Measurements from ENCODE around the gene UNG.
"Not testable (repeated sequence)": the region's sequence is repeated elsewhere in the genome, so short reads cannot be mapped to it uniquely, and the experiment has no call there.

The UNG gene

DNA sequence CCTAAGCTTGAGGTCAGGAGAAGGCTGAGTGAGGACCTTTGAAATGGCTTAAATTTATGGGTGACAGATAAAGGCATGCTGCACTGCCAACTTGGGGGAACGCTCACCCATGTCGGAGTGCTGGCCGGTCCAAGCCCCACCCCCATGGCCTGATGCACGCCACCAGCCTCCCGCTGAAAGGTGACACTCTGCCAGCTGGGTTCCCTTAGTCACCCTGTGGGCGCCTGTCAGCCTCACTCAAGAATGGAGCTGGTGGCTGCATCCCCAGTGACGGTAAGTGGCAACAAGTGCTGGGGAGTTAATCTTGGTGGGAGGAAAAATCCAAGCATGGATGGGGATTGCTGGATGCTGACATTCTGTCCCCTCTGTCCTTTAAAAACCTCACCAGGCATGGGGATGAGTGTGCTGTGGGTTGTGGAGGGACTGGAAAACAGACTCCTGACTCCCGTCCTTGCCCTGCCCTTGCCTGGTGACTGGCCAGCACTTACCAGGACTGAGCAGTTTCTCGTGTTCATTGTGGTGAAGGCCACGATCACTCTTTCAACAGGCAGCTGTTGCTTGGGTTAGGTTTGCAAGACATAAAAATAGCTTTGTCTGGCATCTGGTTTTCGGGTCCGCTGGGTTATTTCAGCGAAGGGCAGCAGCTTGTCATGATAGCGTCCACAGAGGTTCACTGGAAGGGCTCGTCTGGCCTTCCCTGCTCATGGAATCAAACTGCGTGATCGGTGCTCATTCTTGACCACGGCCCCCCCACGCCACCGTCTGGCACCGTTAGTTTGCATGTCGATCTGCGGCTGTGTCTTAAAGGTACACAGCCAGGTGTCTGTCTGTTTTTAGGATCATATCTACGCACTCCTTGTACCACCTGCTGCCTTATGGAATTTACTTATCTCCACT lies 34.0 kb downstream of the UNG start:
- peaks cover 0 to 10% of the 10 kb centered on the region in 2 donors for H3K36me3 ChIP-seq (ENCODE audit: control insufficient read depth in 1 of 2, insufficient read depth in 2 of 2, low read length in 2 of 2)
- H3K27ac ChIP-seq (ENCODE audit: low read depth, low read length): no peak overlapping the region
- peak overlapping the region; percentile 28 to 32 for H3K4me3 ChIP-seq (ENCODE audit: low read depth in 1 of 2, low read length in 2 of 2)
- H3K27me3 ChIP-seq (ENCODE audit: control insufficient read depth in 1 of 2, insufficient read depth in 2 of 2, low read length in 2 of 2): no peaks in the 10 kb centered on the region
- H3K9me3 ChIP-seq (ENCODE audit: control insufficient read depth in 1 of 2, low read length in 2 of 2): no peaks in the 10 kb centered on the region
- peaks cover 0 to 4% of the 10 kb centered on the region in 2 donors for H3K4me1 ChIP-seq (ENCODE audit: control insufficient read depth in 1 of 2, insufficient read depth in 2 of 2, low read length in 2 of 2)
- no peak overlapping the region for H3K9ac ChIP-seq (ENCODE audit: low read depth in 1 of 2, low read length in 2 of 2)

DNA sequence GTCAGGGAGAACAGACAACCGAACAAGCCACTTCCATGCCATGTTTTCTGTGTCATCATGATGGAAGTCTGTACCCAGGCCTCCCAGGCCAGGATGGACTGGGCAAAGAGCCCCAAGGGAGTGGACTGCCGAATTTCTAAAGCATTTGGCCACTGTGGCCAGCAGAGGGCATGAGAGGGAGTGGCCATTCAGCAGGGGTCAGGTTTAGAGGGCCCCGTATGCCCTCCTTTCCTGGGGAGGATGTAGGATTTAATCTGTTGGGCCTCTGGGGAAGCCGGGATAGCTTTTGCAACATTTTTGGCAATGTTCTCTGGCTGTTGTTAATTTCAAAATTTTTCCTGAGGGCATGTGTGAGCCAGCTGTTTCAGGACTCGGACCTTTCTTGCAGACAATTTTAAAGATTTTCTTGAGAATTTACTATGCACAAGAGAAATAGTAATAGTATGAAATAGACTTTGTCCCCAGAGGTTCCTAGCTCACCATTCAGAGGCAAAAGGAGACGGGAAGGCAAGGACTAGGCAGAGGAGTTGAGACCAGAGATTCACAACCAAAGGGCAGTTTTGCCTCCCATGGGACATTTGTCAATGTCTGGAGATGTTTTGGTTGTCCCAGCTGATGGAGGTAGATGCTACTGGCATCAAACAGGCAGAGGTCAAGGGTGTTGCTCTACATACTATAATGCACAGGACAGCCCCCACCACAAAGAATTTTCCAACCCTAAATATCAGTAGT lies 37.0 kb downstream of the UNG start:
- Histone ChIP-seq H3K27me3 (ENCODE audit: control insufficient read depth in 1 of 2, insufficient read depth in 2 of 2, low read length in 2 of 2) (no peaks in the 10 kb centered on the region), H3K4me1 (ENCODE audit: control insufficient read depth in 1 of 2, insufficient read depth in 2 of 2, low read length in 2 of 2) (peaks cover 0 to 4% of the 10 kb centered on the region in 2 donors), H3K36me3 (ENCODE audit: control insufficient read depth in 1 of 2, insufficient read depth in 2 of 2, low read length in 2 of 2) (peaks cover 0 to 7% of the 10 kb centered on the region in 2 donors), H3K9ac (ENCODE audit: low read depth in 1 of 2, low read length in 2 of 2) (no peak overlapping the region), H3K27ac (ENCODE audit: low read depth, low read length) (no peak overlapping the region), H3K9me3 (ENCODE audit: control insufficient read depth in 1 of 2, low read length in 2 of 2) (no peaks in the 10 kb centered on the region), H3K4me3 (ENCODE audit: low read depth in 1 of 2, low read length in 2 of 2) (no peak overlapping the region)

DNA sequence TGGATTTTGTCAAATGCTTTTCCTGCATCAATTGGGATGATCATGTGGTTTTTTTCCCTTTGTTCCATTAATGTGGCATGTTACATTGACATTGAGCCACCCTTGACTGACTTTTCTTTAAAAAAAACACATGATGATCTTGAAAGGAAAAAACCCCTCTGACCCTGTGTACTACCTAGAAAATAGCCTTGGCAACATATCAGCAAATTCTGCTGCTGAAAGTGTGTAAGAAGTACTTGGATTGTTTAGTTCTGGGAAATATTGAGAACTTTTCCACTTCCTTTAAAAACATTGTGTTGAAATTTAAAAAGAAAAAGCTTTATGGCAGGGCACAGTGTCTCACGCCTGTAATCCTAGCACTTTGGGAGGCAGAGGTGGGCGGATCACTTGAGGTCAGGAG lies 39.7 kb downstream of the UNG start:
- Histone ChIP-seq H3K4me1 (ENCODE audit: control insufficient read depth in 1 of 2, insufficient read depth in 2 of 2, low read length in 2 of 2) (peaks cover 0 to 4% of the 10 kb centered on the region in 2 donors), H3K27me3 (ENCODE audit: control insufficient read depth in 1 of 2, insufficient read depth in 2 of 2, low read length in 2 of 2) (no peaks in the 10 kb centered on the region), H3K9me3 (ENCODE audit: control insufficient read depth in 1 of 2, low read length in 2 of 2) (no peaks in the 10 kb centered on the region), H3K36me3 (ENCODE audit: control insufficient read depth in 1 of 2, insufficient read depth in 2 of 2, low read length in 2 of 2) (peaks cover 6 to 17% of the 10 kb centered on the region in 2 donors), H3K27ac (ENCODE audit: low read depth, low read length) (no peak overlapping the region), H3K9ac (ENCODE audit: low read depth in 1 of 2, low read length in 2 of 2) (no peak overlapping the region), H3K4me3 (ENCODE audit: low read depth in 1 of 2, low read length in 2 of 2) (no peak overlapping the region)

DNA sequence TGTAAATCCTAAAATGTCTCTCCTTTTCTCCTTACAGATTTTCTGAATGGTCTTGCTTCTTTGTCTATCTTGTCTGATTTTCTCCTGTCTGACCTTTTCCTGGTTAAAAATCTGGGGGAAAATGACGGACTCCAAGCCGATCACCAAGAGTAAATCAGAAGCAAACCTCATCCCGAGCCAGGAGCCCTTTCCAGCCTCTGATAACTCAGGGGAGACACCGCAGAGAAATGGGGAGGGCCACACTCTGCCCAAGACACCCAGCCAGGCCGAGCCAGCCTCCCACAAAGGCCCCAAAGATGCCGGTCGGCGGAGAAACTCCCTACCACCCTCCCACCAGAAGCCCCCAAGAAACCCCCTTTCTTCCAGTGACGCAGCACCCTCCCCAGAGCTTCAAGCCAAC lies 42.0 kb downstream of the UNG start:
- Histone ChIP-seq H3K4me1 (ENCODE audit: control insufficient read depth in 1 of 2, insufficient read depth in 2 of 2, low read length in 2 of 2) (peaks cover 2% of the 10 kb centered on the region in 2 donors), H3K4me3 (ENCODE audit: low read depth in 1 of 2, low read length in 2 of 2) (no peak overlapping the region), H3K27ac (ENCODE audit: low read depth, low read length) (no peak overlapping the region), H3K9me3 (ENCODE audit: control insufficient read depth in 1 of 2, low read length in 2 of 2) (no peaks in the 10 kb centered on the region), H3K36me3 (ENCODE audit: control insufficient read depth in 1 of 2, insufficient read depth in 2 of 2, low read length in 2 of 2) (peaks cover 6 to 17% of the 10 kb centered on the region in 2 donors), H3K27me3 (ENCODE audit: control insufficient read depth in 1 of 2, insufficient read depth in 2 of 2, low read length in 2 of 2) (no peaks in the 10 kb centered on the region), H3K9ac (ENCODE audit: low read depth in 1 of 2, low read length in 2 of 2) (no peak overlapping the region)

DNA sequence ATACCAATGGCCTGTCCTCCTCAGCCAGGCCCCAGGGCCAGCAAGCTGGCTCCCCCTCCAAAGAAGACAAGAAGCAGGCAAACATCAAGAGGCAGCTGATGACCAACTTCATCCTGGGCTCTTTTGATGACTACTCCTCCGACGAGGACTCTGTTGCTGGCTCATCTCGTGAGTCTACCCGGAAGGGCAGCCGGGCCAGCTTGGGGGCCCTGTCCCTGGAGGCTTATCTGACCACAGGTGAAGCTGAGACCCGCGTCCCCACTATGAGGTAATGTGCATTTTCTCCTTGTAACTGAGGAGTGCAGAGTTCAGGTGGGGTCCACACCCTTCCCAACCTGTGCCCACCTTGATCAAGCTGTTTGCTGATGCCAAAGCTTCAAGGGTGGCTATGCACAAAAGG lies 42.4 kb downstream of the UNG start:
- H3K4me1 ChIP-seq (ENCODE audit: control insufficient read depth in 1 of 2, insufficient read depth in 2 of 2, low read length in 2 of 2): peaks cover 0 to 3% of the 10 kb centered on the region in 2 donors
- H3K36me3 ChIP-seq (ENCODE audit: control insufficient read depth in 1 of 2, insufficient read depth in 2 of 2, low read length in 2 of 2): peaks cover 6 to 17% of the 10 kb centered on the region in 2 donors
- H3K9me3 ChIP-seq (ENCODE audit: control insufficient read depth in 1 of 2, low read length in 2 of 2): no peaks in the 10 kb centered on the region
- no peaks in the 10 kb centered on the region for H3K27me3 ChIP-seq (ENCODE audit: control insufficient read depth in 1 of 2, insufficient read depth in 2 of 2, low read length in 2 of 2)
- H3K9ac ChIP-seq (ENCODE audit: low read depth in 1 of 2, low read length in 2 of 2): no peak overlapping the region
- H3K4me3 ChIP-seq (ENCODE audit: low read depth in 1 of 2, low read length in 2 of 2): no peak overlapping the region
- H3K27ac ChIP-seq (ENCODE audit: low read depth, low read length): no peak overlapping the region

DNA sequence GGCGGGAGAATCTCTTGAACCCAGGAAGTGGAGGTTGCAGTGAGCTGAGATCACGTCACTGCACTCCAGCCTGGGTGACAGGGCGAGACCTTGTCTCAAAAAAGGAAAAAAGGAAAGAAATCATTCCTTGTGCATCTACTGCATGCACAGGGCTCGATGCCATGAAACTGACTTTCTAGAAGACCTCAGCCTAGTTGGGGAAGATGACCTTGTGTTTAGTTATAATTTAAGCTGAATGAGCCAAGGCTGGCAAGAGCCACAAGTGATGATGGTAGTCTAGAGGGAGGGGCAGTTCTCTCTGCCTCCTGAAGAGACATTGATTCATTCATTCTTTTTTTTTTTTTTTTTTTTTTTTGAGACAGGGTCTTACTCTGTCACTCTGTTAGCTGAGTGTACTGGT lies 43.2 kb downstream of the UNG start:
- no peaks in the 10 kb centered on the region for H3K9me3 ChIP-seq (ENCODE audit: control insufficient read depth in 1 of 2, low read length in 2 of 2)
- H3K4me1 ChIP-seq (ENCODE audit: control insufficient read depth in 1 of 2, insufficient read depth in 2 of 2, low read length in 2 of 2): peaks cover 3 to 4% of the 10 kb centered on the region in 2 donors
- H3K27me3 ChIP-seq (ENCODE audit: control insufficient read depth in 1 of 2, insufficient read depth in 2 of 2, low read length in 2 of 2): no peaks in the 10 kb centered on the region
- H3K4me3 ChIP-seq (ENCODE audit: low read depth in 1 of 2, low read length in 2 of 2): no peak overlapping the region
- no peak overlapping the region for H3K9ac ChIP-seq (ENCODE audit: low read depth in 1 of 2, low read length in 2 of 2)
- peaks cover 6 to 17% of the 10 kb centered on the region in 2 donors for H3K36me3 ChIP-seq (ENCODE audit: control insufficient read depth in 1 of 2, insufficient read depth in 2 of 2, low read length in 2 of 2)
- no peak overlapping the region for H3K27ac ChIP-seq (ENCODE audit: low read depth, low read length)

DNA sequence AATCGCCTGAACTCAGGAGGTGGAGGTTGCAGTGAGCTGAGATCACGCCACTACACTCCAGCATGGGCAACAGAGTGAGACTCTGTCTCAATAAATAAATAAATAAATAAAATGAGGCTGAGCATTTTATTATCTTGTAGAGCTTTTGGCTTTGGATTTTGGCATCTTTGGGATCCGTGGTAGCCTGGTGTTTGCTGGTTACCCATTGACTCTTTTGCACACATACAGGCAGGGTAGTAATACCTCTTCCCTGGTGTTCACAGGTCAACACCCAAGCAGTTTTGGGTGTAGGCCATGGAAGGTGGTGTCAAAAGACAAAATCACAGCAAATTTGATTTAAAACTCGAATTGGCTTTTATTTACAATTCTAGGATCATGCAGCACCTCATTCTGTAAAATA lies 46.8 kb downstream of the UNG start:
- Histone ChIP-seq H3K27ac (ENCODE audit: low read depth, low read length) (no peak overlapping the region), H3K4me1 (ENCODE audit: control insufficient read depth in 1 of 2, insufficient read depth in 2 of 2, low read length in 2 of 2) (peaks cover 14 to 24% of the 10 kb centered on the region in 2 donors)

DNA sequence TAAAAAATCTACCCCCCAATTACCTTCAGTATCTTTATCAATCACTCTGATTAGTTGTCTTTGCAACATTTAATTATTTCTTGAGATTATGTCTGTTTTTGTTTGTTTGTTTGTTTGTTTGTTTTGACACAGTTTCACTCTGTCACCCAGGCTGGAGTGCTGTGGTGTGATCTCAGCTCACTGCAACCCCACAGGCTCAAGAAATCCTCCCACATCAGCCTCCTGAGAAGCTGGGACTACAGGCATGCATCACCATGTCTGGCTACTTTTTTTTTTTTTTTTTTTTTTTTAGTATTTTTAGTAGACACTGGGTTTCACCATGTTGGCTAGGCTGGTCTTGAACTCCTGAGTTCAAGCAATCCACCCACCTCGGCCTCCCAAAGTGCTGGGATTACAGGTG lies 49.7 kb downstream of the UNG start:
- not testable (repeated sequence) for H3K4me3 ChIP-seq (ENCODE audit: low read depth in 1 of 2, low read length in 2 of 2); H3K9me3 ChIP-seq (ENCODE audit: control insufficient read depth in 1 of 2, low read length in 2 of 2); H3K36me3 ChIP-seq (ENCODE audit: control insufficient read depth in 1 of 2, insufficient read depth in 2 of 2, low read length in 2 of 2); H3K27ac ChIP-seq (ENCODE audit: low read depth, low read length); H3K9ac ChIP-seq (ENCODE audit: low read depth in 1 of 2, low read length in 2 of 2); H3K27me3 ChIP-seq (ENCODE audit: control insufficient read depth in 1 of 2, insufficient read depth in 2 of 2, low read length in 2 of 2)
- peaks cover 27 to 39% of the 10 kb centered on the region in 2 donors for H3K4me1 ChIP-seq (ENCODE audit: control insufficient read depth in 1 of 2, insufficient read depth in 2 of 2, low read length in 2 of 2)

More for the DNA sequence above, 46.8 kb downstream of the UNG start:
- Histone ChIP-seq H3K9me3 (ENCODE audit: control insufficient read depth in 1 of 2, low read length in 2 of 2) (no peaks in the 10 kb centered on the region), H3K9ac (ENCODE audit: low read depth in 1 of 2, low read length in 2 of 2) (no peak overlapping the region), H3K27me3 (ENCODE audit: control insufficient read depth in 1 of 2, insufficient read depth in 2 of 2, low read length in 2 of 2) (no peaks in the 10 kb centered on the region), H3K36me3 (ENCODE audit: control insufficient read depth in 1 of 2, insufficient read depth in 2 of 2, low read length in 2 of 2) (peaks cover 6 to 17% of the 10 kb centered on the region in 2 donors), H3K4me3 (ENCODE audit: low read depth in 1 of 2, low read length in 2 of 2) (no peak overlapping the region)

DNA sequence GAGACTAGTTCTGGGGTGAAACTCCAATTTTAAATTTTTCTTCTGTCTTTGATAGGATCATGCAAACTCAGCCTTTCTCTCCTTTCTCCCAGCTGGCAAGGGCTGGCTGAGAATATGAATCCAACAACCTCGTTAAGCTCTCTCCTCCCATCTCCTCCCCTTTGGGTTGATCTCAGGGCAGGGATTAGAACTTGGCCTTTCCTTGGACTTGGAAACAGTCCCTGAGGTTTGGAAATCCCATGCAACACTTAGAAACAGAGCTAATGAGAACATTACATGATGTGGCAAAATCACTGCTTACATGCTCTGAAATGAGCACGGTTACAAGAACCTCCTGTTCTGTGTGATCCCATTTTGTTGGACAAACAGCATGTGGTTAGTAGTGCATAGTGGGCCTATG lies 50.6 kb downstream of the UNG start:
- no peaks in the 10 kb centered on the region for H3K27me3 ChIP-seq (ENCODE audit: control insufficient read depth in 1 of 2, insufficient read depth in 2 of 2, low read length in 2 of 2)
- H3K4me3 ChIP-seq (ENCODE audit: low read depth in 1 of 2, low read length in 2 of 2): no peak overlapping the region
- peaks cover 27 to 39% of the 10 kb centered on the region in 2 donors for H3K4me1 ChIP-seq (ENCODE audit: control insufficient read depth in 1 of 2, insufficient read depth in 2 of 2, low read length in 2 of 2)
- H3K9ac ChIP-seq (ENCODE audit: low read depth in 1 of 2, low read length in 2 of 2): peak overlapping the region in 1 of 2 donors; percentile 1
- no peaks in the 10 kb centered on the region for H3K9me3 ChIP-seq (ENCODE audit: control insufficient read depth in 1 of 2, low read length in 2 of 2)
- no peak overlapping the region for H3K27ac ChIP-seq (ENCODE audit: low read depth, low read length)
- H3K36me3 ChIP-seq (ENCODE audit: control insufficient read depth in 1 of 2, insufficient read depth in 2 of 2, low read length in 2 of 2): no peaks in the 10 kb centered on the region

DNA sequence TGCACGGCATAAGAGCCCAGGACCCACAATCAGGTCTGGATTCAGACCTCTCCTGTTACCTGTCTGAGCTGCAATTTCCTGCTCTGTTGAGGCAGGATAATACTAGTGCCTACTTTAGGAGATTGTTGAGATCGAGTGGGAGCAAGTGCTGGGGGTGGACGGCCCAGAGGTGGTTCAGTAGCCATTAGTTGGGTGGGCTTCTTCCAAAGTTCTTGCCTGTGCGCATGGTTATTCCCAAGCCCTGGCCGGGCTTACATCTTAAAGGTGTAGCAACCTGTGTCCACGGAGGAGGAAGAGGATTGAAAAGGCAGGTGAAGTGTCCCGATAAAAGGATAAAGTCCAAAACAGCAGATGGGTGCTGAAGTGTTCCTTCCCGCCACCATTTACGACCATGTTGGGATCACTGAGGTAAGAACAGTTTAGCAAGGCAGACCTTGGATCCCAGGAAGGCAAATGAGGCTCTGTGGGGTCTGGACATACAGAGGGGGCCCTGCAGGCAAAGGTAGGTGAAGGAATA lies 52.8 kb downstream of the UNG start:
- Histone ChIP-seq H3K27me3 (ENCODE audit: control insufficient read depth in 1 of 2, insufficient read depth in 2 of 2, low read length in 2 of 2) (no peaks in the 10 kb centered on the region), H3K4me1 (ENCODE audit: control insufficient read depth in 1 of 2, insufficient read depth in 2 of 2, low read length in 2 of 2) (peaks cover 35 to 47% of the 10 kb centered on the region in 2 donors), H3K27ac (ENCODE audit: low read depth, low read length) (no peak overlapping the region), H3K36me3 (ENCODE audit: control insufficient read depth in 1 of 2, insufficient read depth in 2 of 2, low read length in 2 of 2) (no peaks in the 10 kb centered on the region), H3K9ac (ENCODE audit: low read depth in 1 of 2, low read length in 2 of 2) (peak overlapping the region in 1 of 2 donors; percentile 36), H3K9me3 (ENCODE audit: control insufficient read depth in 1 of 2, low read length in 2 of 2) (no peaks in the 10 kb centered on the region), H3K4me3 (ENCODE audit: low read depth in 1 of 2, low read length in 2 of 2) (peak overlapping the region; percentile 46 to 56)

Measured in duodenal mucosa (tissue), 2 donors.